Measurements from ENCODE around the gene OR1L8.
"Not testable (repeated sequence)": the region's sequence is repeated elsewhere in the genome, so short reads cannot be mapped to it uniquely, and the experiment has no call there.

OR1L8 gene

DNA sequence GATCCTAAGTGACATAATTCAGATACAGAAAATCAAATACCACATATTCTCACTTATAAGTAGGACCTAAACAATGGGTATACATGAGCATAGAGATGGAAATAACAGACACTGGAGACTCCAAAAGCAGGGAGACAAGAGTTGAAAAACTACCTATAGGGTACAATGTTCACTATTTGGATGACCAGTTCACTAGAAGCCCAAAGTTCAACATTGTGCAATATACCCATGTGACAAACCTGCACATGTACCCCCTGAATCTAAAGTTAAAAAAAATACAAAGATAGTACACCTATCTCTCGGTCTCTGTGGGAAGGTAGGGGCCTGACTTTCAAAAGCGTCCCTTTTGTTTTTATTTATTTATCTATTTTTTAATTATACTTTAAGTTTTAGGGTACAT is 44.4 kb downstream of the OR1L8 start:
- no peak for TF ChIP-seq POLR2A (IDR thresholded peaks at IDR 0.05; ENCODE audit: low read length)
- TF ChIP-seq GATA1 (IDR thresholded peaks at IDR 0.05; ENCODE audit: low read depth, low read length), result no peak
- DNase-seq, result no peak

DNA sequence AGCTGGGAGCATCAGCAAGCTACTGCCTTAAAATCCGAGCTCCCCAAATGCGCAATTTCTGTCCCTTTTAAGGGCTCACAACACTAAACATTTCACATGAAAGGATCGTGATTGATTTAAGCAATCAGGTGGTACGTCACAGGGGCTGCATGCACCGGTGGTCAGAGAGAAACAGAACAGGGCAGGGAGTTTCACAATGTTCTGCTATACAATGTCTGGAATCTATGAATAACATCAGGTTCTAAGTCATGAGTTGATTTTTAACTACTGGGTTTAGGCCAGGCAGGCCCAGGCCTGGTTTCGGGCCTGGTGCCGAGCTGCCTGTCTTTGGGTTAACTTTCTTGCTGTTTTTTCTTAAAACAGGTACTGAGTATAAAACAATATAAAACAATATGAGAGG is 46.1 kb downstream of the OR1L8 start:
- DNase-seq, result not testable (repeated sequence)

DNA sequence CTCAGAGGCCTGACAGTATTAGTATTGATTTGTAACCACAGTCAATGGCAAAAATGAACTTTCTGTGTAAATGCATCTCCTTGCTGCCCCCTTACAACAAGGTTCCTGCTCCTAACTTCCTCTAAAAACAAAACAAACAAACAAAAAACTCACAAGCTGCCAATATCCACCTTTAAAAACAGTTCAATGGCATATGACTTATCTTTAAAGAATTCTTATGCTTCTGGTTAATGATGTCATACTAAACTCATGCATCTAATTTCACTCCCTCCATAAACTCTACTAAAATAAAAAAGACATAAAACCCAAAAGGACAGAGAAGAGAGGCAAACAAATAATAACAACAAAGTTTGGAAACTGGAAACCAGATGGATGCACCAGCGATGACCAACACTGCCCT is 47.0 kb downstream of the OR1L8 start:
- no peak for DNase-seq
- TF ChIP-seq POLR2A (IDR thresholded peaks at IDR 0.05; ENCODE audit: low read length) (no peak), GATA1 (IDR thresholded peaks at IDR 0.05; ENCODE audit: low read depth, low read length) (no peak)

DNA sequence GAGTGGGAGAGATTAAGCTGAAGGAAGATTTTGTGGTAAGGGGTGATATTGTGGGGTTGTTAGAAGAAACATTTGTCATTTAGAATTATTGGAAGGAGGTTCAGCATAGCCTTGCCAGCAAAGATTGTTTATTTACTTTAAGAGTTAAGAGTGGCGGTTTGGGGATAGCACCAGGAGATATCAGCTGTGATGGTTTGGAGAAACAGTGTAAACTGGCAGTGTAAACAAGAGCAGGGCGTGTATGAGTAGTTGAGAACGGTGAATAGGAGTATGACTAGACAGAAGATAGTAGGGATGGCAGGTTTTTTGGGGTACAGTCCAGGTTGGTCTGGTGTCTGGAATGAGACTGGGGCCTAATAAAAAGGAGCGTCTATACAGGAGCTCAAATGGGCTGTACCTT is 52.0 kb downstream of the OR1L8 start:
- not testable (repeated sequence) for DNase-seq

GRCh38 chr9:122527193-122527592 is 56.0 kb downstream of the OR1L8 start, which contains the start of gene OR1N1:
TSS of gene OR1N1 (minus strand) at chr9:122527293. CDS start at chr9:122527293, 0 bp downstream.
- DNase-seq, result no peak
- TF ChIP-seq POLR2A (IDR thresholded peaks at IDR 0.05; ENCODE audit: low read length) (no peak), GATA1 (IDR thresholded peaks at IDR 0.05; ENCODE audit: low read depth, low read length) (no peak)

DNA sequence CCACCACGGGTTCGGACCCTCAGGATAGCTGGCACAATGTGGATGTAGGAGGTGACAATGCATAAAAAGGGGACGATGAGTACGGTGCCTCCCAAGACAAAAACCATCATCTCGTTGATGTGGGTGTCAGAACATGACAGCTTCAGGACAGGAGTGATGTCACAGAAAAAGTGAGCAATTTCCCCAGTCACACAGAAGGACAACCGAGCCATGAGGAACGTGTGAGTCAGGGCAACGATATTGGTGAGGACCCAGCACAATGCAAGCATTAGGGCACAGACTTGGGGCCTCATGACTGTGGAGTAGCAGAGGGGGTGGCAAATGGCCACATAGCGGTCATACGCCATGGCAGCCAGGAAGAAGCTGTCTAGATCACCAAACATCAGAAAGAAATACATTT is 56.6 kb downstream of the OR1L8 start:
- no peak for DNase-seq
- TF ChIP-seq GATA1 (IDR thresholded peaks at IDR 0.05; ENCODE audit: low read depth, low read length) (no peak), POLR2A (IDR thresholded peaks at IDR 0.05; ENCODE audit: low read length) (no peak)

DNA sequence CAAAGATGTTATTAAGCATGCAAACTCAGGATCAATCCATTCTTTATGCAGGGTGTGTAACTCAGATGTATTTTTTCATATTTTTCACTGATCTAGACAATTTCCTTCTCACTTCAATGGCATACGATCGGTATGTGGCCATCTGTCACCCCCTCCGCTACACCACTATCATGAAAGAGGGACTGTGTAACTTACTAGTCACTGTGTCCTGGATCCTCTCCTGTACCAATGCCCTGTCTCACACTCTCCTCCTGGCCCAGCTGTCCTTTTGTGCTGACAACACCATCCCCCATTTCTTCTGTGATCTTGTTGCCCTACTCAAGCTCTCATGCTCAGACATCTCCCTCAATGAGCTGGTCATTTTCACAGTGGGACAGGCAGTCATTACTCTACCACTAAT is 63.8 kb downstream of the OR1L8 start:
- TF ChIP-seq GATA1 (IDR thresholded peaks at IDR 0.05; ENCODE audit: low read depth, low read length) (no peak), POLR2A (IDR thresholded peaks at IDR 0.05; ENCODE audit: low read length) (no peak)
- DNase-seq, result no peak

DNA sequence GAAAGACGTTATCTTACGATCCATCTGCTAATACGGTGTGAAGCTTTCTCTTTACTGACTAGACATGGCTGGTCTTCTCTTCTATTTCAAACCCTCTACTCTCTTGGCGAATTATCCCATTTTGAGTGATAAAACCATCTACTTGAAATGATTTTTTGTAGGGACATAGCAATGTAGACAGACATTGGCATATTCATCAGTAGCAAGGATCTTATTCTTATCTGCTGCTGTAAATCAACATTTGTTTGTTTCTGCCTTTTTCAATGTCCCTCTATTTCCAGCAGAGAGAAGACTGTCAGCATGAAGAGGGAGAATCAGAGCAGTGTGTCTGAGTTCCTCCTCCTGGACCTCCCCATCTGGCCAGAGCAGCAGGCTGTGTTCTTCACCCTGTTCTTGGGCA is 64.3 kb downstream of the OR1L8 start, which contains the start of gene OR1J4:
OR1J4 (plus strand) TSS at position 301 of the 400 bp plus-strand sequence; CDS start at position 301, 0 bp downstream.
- DNase-seq, result no peak
- TF ChIP-seq POLR2A (IDR thresholded peaks at IDR 0.05; ENCODE audit: low read length) (no peak), GATA1 (IDR thresholded peaks at IDR 0.05; ENCODE audit: low read depth, low read length) (no peak)

DNA sequence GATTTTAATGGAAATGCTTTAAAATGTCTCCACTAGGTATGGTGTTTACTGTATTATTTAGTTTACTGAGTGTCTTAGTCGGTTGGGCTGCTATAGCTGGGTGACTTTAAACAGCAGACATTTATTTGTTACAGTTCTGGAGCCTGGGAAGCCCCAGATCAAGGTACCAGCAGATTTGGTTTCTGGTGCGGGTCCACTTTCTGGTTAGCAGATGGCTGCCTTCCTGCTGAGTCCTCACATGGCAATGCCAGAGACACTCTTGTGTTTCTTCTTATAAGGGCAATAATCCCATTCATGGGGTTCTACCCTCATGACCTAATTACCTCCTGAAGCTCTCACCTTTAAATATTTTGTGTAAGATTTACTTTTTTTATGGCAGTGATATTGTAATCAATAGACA is 65.0 kb downstream of the OR1L8 start:
- no peak for DNase-seq

More for the DNA sequence above, 65.0 kb downstream of the OR1L8 start:
- TF ChIP-seq POLR2A (IDR thresholded peaks at IDR 0.05; ENCODE audit: low read length), result no peak
- no peak for TF ChIP-seq GATA1 (IDR thresholded peaks at IDR 0.05; ENCODE audit: low read depth, low read length)
